NCI-H748 (cell line): ENCODE data around the gene CTBP2.

ENCODE experiments used
- DNase-seq: peaks from one replicate; lab custom pipeline; 2025; ENCODE audit not compliant: unreplicated experiment; lab: John Stamatoyannopoulos, UW

The CTBP2 gene

DNA sequence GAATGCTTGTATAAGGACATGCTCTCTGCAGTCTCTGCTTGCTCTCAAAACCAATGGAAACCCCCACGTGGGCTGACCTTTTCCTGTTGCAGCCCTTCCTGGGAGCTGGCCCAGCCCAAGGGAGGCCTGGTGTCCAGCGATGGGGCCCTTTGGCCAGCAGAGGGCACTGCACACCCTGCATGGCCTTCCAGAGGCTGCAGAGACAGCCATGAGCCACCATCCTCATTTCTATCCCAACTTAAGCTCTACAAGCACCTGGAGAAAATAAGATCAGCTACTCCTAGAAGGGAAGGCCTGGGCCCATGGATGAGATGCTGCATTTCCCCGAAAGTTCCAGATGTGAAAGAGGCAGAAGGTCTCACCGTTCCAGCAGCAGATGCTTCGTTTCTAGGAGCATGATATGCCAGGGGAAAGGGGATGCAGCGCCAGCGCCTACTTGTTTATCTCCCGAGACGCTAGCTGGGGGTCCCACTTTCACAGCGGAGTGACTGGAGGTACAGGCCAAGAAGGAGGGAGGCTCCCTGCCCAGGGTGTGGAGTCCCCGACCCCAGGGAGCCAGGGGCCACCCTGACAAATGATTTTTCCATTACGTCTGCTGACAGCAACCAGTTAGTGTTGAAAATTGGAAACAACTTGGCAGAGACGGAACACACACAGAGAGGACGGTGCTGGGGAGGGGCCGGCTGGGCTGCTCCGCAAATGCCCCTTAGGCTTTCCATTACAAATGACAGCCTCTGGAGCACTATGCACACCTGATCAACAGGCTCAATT lies 112.1 kb downstream of the CTBP2 start:
- DNase-seq: peak; percentile 52

GRCh38 chr10:125043841-125044658 lies 116.3 kb downstream of the CTBP2 start:
- no peak for DNase-seq

GRCh38 chr10:125041856-125042506 lies 118.4 kb downstream of the CTBP2 start:
- DNase-seq: no peak

DNA sequence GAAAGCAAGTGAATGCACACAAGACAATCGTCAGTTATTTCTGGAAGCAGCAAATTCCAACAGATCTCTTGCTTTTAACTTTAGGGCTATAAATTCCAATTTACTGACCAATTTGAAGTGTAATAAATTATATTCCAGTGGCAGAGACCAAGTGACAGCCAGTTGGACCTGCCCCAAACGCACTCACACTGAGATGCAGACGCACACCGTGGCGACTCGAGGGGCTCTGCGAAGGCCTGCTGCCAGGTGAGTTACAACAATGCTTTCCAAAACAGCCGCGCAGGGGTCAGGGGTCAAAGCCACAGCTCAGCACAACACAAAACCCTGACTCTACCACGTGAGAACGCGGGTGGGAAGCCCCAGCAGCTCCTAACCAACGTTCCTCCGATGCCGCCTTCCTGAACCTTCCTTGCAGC lies 121.0 kb downstream of the CTBP2 start:
- no peak for DNase-seq

DNA sequence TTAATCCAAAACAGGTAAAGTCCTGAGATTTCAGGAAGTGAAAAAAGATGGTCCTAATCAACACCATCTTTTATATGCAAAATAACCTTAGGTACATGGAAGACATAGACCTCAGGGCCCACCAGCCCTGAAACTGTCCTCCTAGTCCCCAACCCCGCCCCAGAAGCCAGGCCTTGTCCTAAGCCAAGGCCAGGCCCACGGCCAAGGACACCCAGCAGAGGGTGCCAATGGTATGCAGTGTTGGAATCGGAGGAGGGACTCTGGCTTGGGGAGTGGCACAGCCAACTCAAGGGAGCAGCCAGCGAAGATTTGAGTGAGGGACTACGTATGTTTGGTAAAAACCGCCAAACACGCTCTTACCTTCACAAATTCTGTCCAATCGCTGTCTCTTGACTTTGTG lies 121.7 kb downstream of the CTBP2 start:
- DNase-seq: no peak

DNA sequence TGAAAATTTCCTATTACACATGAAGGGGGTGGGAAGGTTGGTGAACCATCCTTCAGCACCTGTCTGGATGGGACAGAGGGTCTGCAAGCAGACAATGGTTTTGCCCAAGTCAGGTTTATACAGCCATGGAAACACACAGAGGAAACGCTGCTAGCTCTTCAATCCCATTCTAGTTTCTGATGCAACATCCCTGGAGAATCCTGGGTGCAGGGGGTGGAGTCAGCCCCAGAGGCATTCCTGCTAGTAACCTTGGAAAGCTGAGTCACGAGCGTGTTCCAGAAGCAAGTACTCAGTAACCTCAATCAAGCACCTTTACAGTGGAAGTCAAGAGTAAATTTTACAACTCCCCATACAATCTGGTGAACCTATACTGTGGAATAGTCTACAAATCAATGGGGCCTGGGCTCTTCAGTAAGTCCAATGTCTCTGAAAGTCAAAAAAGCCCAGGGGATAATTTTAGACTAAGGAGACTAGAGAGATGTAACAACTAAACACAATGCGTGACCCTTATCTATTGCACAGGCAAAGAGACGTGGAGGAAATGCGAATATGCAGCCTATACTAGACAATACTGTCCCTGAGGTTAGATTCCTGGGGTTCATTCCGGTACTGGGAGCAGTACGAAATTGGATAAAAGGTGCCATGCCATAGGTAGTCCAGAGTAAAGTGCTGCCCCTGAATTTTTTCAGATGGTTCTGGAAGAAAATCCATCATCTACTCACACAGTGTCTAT lies 123.1 kb downstream of the CTBP2 start:
- DNase-seq: no peak

DNA sequence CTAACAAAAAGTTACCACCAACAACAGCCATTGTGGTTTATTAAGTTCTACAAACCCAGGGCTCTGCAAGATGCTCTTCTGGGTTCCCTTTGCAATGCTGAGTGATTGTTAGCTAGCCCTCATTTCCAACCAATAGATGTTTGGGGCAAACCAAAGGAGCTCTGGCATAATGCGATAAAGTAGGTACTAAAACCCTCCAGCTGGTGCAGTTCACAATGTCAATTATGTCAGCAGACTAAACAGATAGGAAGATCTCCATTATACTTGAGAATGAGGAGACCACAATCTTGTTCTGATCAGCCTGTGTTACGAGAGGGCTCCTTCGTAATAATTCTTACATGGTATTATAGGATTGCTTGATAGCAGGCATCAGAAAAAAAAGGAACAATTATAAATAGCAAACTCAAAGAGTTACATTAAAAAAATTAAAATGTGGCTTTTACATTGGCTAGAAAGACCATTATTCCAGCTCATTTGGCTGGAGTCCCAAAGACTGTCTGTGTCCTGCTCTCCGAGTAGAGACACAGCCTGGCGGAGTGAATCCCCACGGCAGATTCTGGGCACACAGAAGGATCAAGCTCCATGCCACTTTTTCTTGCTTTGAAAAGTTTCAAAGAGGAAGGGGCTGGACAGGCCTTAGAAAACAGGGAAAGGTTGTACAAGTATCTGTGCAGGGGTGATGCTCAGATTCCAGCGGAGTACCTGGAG lies 124.6 kb downstream of the CTBP2 start:
- DNase-seq: no peak

DNA sequence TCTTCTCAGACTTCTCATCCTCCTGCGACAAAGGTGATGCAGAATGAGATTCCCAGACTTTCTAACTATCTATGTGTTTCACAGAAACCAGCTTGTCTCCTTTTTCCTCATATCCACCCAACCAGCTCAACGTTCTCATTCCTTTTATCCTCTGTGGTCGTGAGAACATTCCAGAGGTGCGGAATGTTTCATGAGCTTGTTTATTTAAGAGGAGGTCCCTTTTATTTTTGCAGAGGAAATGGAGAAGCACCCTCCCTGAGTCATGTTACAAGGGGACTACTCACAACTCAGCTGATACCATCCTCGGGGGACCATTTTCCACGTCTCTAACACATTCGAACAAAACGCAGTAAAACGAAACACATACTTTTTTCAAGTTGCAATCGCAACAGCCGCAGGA lies 125.2 kb downstream of the CTBP2 start:
- no peak for DNase-seq

GRCh38 chr10:125034675-125035074 lies 125.7 kb downstream of the CTBP2 start:
- no peak for DNase-seq

- no peak for DNase-seq
These were observed 127.0 kb downstream of the CTBP2 start for GRCh38 chr10:125033146-125033924.

- DNase-seq: no peak
These were observed 127.8 kb downstream of the CTBP2 start for GRCh38 chr10:125032474-125033020.

- DNase-seq: no peak
These were observed 129.7 kb downstream of the CTBP2 start for GRCh38 chr10:125030567-125031197.

- DNase-seq: no peak
These were observed 130.7 kb downstream of the CTBP2 start for GRCh38 chr10:125029584-125030242.

DNA sequence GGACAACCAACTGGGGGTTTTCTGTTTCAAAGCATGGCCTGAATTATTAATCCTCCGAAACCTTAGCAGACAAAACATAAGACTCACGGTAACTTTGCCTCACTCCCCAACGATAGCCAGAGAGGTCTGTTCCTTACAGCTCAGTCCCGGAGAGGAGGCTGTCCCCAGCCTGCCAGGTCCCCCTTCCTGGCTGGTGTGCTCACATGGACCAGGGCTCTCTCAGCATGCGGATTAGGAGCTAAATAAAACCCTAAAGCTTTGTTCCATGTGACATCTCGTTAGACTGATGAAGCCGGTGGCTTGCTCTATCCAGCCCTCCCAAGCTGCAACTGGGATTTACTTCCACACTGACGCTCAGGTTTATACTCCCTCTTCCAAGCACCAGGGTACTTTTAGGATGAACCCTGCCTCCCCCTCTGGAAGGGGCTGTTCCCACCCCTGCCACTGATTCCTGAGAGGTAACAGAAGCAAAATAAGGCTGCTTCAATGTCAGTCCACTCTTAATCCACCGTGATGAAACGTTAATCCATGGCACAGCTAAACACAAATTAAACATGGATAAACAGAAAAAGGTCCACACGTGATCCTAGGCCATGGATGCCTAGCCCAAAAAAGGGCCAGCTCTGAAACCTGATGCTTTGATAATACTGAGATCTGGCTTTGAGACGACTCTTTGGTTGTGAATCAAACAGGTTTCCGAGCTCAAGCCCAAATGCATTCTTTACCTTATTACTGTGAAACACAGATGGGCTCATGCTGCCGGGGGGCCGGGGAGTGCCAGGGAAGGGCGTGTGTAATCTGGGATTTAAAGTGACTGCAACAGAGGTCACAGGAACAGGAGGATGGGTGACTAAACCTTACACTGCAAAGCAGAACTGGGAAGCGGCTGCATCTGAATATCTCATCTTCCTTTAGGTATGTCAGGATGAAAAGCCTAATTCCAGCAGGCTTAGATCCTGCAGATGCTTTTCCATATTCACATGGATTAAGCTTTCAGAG lies 132.2 kb downstream of the CTBP2 start:
- no peak for DNase-seq

DNA sequence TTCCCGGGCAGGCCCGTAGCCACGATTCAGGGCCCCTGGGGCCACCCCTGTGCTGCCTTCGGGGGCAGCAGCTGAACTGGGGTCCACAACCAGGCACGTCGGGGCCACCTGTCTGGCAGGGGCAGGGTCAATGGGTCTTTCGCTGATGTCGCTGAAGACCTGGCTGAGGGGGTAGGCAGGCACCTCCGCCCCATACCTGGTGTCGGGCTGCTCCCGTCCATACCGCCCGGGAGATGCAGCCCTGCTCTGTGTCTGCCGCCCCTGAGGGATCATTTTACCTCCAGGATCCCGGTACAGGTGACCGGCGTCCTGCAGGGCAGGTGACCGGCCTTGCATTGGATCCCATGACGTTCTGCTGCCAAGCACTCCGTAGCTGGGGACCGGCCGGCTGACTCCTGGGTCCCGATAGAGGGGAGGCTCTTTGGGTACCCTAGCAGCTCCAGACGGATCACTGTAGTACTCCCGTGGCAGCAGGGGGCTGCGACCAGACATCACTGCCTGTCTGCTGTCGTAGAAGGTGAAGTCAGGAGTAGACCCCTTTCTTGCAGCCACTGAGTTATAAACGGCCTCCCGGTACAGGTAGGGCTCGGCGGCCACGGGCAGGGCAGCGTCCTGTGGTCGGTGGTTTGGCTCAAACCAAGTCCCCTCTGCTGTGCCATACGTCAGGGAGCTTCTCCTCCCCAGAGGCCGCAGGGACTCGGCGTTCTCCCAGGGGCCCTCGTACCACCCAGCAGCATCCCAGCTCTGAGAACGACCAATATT lies 133.2 kb downstream of the CTBP2 start:
- DNase-seq: no peak
